HG02642 (cell line): ENCODE data around the gene MAST3.

Source experiments
- ATAC-seq: cut with Tn5 transposase; IDR thresholded peaks from one replicate; pipeline ENCODE4 v1.9.1; 2021; ENCODE audit warnings: mild to moderate bottlenecking; ENCODE audit not compliant: unreplicated experiment, poor library complexity

MAST3 gene

DNA sequence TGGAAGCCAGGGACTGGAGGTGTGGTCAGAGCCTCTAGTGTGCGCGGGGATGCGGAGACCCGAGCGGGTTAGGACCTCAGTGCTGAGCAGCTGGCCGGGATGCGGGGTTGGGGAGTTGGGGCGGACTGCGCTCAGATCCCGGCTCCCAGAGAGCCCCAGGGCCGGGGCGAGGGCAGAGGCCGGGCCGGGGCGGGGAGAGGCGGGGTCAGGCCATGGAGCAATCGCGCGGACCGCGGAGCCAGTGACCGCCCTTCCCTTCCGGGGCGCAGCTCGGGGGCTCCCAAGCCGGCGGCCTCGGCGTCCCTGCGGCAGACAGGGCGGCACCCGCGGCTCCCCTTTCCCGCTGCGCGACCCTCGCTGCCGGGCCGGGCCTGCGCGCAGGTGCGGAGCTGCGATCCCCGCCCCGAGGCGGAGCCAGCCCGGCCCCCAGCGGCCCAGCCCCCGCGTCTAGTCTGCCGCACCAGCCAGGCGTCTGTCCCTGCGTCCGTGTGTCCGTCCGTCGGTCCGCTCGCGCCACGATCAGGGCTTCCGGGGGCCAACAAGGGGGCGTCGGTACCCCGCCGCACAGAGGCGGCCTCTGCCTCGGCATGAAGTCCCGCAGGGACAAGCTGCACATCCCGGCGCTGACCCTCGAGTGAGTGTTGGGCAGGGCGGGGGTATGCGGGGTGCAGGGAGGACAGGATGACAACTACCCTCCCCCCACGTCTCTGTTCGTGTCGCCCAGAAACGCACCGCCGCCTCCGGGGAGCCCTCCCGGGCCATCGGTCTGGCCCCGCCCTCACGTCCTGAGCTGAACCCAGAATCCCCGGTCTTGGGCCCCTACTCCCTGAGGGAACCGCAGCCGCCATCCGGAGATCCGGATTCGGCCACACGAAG is 12.4 kb downstream of the MAST3 start:
- ATAC-seq = no peak

DNA sequence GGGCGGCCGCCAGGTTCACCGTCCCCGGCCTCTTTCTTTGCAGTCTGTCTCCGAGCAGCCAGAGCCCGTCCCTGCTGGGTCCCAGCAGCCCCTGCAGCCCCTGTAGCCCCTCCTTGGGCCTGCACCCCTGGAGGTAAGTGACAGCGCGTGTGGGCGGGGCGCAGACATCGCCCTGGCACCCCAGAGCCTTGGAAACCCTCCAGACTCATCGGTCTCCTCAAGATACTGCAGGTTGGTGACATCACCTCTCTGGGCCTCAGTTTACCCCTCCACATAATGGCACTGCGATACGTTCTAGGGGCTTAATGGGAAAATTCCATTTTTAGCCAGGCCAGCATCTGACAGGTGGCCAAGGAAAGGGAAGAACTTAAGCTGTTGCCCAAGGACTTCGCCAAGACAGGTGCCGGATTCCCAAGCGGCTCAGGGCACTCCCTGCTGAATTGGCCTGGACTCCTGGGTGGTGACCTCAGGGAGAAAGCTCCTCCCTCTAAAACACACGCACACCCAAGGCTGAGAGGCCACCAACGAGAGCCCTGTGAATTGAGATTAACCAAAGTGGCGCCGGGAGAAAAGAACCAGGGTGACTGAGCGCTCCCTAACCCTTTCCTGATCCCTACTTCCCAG is 13.1 kb downstream of the MAST3 start:
- no peak for ATAC-seq

DNA sequence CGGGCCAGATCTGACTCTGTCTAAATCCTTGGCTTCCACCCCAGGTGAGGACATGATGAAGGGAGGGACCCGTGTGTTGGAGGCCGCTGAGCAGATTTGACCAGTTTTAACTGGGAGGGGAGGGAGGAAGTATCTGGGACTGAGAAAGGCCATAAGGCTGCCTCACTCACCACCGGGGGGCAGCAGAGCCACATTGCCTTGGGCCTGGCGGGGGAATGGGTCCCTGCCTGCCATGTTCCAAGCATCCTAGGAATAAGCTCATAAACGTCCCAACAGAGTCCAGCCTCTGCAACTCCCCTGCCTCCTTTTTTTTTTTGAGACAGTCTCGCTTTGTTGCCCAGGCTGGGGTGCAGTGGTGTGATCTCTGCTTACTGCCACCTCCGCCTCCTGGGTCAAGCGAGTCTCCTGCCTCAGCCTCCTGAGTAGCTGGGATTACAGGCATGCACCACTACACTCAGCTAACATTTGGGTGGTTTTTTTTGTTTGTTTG is 15.5 kb downstream of the MAST3 start:
- ATAC-seq = no peak

DNA sequence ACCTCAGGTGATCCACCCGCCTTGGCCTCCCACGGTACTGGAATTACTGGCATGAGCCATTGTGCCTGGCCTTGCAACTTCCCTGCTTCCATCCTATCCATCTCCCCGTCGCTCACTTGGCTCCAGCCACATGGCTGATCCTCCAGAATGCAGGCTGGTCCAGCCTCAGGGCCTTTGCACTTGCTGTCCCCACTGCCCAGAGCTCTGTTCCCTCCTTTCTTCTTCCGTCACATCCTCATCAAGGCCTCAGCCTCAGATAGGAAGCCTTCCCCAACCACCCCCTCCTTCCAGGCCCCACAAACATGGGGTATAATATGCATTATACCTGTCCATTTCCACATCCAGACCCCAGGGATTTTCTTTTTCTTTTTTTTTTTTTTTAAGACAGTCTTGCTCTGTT is 16.2 kb downstream of the MAST3 start:
- no peak for ATAC-seq

DNA sequence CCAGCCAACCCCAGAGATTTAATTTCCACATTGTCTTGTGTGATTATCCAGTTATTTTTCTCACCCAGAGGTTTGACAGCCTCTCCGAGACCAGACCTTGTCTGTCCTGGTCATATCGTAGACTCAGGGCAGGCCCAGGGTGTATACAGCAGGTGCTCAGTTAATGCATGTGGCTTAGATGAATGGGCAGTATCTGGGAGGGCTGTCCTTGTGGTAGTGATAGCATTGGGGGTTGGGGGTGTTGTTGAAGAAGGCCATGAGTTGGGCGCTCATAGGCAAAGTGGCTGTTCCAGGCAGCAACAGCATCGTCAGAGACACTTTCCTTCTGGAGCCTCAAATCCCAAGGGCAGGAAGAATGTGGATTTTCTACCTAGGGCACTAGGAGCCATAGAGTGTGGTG is 16.9 kb downstream of the MAST3 start:
- no peak for ATAC-seq

DNA sequence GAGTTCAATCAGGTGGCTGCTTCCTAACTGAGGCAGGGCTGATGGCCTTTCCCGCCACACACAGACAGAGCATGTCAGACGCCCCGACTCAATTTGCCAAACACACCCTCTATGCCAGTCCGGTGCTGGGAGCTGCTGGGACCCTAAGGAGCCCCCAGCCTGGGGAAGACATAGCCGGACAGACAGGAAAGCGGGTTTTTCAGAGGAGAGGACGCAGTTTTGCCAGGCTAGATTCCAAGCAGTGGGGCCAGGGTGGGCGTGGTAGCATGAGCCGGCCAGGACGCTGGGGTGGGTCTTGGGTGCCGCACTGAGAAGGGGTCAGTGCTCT is 19.8 kb downstream of the MAST3 start:
- no peak for ATAC-seq

DNA sequence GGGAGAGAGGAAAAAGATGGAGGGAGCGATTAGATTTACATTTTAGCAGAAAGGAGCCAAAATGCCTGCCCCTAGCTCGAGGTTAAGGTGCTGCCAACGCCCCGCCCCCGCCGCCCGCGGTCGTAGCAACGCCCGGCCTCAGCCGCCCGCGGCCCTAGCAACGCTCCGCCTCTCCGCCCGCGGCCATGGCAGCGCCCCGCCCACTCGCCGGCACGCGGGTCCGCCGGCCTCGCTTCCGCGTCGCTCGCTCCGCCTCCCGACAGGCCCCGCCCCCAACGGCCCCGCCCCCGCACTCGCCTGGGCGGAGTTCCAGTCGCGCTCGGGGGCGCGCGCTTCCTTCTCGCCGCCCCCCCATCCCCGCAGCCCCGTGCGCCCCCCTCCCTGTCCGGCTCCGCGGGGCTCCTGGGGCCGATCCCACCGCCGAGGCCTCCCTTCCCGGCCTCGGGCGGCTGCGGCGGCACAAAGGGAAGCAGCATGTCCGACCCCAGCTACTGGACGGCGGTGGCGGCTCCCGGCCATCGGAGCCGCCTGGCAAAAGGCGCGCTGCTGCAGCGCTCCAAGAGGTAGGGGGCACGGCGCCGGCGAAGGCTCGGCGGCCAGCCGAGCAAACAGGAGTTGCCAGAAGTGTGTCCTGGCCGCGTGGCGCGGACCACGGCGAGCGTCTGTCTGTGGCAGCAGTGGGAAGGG is 20.3 kb downstream of the MAST3 start:
- ATAC-seq = peak; percentile 93

DNA sequence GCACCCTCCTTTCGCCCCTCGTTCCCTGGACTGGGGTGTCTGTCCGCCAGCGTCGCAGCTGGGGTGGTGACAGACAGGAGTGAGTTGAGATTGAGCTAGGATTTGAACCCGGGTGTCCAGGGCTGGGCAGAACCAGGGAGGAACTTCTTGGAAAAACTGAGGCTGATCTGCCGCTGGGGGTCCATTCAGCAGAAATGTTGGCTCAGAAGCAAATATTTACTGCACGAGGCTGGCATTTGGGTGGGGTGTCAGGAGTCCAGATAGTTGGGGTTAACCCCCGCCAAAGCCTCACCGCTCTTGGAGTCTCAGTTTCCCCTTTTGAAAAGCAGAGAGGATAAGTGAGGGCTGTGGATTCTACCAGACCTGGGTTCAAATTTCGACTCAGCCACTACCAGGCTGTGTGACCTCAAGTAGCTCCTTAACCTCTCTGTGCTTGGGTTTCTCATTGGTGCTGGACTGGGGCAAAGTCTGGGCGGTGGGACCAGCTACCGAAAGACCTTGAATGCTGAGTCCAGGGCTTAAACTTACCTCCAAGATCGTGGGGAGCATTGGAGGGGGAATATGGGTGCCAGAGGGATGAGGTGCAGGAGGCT is 20.9 kb downstream of the MAST3 start:
- ATAC-seq = no peak

DNA sequence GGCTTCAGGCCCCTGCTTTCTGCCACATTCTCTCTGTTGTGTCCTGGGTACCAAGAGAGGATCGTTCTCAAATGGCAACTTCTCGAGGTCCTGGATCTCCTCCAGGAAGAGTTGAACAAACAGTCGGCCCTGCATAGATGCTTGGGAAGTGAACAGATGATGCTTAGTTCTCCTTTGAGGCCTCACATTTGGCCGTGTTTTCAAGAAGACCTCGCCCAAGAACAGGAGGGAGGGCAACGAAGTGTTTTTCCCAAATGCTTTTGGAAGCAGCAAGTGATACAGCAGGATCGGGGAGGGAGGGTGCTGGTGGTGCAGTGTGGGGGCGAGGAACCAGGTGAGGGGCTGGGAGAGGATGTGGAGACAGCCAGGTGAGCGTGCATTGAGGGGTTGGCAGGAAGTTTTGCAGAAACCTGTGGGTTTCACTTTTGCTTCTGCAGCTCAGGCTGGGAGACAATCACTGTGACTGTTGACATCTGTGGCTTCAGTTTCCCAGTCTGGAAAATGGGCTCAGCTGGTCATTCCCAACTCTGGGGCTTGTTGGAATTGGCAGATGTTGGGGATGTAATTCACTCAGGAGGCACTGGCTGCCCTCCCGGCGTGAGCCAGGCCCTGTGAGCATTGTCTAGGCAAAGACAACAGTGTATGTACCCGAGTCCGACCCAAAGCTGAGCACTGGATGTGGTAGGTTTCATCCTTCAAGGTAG is 21.6 kb downstream of the MAST3 start:
- ATAC-seq = no peak

DNA sequence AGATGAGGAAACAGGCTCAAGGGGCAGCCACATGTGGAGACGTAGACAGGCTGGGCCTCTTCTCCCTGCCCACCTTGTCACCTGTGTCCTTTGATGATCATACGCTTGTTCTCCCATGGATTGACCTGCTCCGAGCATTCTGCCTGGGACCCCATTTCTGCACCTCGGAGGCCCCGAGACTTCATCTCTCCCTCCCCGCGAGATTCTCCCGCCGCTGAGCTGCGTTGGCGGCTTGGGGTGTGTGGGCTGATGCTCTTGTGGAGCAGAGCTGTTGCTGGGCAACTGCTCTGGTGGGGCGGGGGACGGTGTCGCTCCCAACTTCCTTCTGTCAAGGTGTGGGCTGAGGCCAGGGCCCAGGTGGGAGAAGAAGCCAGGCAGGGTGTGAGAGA is 22.1 kb downstream of the MAST3 start:
- ATAC-seq = no peak

DNA sequence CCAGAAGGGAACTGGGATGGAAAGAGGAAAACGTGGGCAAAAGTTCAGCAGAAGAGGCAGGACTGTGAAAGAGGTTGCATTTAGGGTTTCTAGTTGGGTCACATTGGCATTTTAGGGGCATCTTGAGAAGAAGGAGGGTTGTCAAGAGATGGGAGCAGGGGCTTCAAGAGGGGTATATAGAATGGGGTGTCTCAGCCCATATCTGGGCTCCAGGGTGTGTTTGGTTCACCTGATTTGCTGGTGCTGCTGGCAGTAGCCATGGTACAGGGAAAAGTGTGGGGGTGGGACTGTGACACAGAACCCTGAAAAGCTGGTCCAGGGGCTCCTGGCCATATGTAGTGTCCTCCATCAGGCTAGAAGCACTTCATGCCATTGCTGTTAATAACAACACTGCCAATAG is 22.5 kb downstream of the MAST3 start:
- ATAC-seq = no peak

DNA sequence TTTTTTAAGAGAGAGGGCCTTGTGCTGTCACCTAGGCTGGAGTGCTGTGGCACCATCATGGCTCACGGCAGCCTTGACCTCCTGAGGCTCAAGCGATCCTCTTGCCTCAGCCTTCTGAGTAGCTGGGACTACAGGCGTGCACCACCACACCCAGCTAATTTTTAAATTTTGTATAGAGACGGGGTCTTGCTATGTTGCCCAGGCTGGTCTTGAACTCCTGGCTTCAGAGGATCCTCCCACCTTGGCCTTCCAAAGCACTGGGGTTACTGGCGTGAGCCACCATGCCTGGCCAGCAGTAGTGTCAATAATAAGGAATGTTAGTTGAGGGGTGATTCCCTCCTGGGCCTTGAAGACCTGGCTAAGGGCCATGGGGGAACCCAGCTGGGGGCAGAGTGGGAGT is 23.6 kb downstream of the MAST3 start:
- ATAC-seq = no peak

DNA sequence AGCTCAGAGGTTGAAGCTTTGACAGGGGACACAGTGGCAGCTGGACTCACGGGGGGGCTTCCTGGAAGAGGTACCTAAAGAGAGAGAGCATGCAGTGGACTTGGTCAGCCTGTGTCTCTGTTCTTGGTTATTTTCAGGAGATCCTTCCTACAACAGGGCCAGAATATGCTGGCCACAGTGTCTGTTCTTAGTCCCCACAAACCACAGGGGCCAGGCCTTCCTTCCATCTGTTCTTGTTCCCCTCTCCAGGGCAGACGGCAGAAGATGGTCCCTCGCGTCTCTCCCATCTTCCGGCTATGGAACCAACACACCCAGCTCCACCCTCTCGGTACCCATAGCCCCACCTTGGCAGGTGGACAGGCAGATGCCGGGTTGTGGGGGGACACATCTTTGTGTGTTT is 24.8 kb downstream of the MAST3 start:
- no peak for ATAC-seq

DNA sequence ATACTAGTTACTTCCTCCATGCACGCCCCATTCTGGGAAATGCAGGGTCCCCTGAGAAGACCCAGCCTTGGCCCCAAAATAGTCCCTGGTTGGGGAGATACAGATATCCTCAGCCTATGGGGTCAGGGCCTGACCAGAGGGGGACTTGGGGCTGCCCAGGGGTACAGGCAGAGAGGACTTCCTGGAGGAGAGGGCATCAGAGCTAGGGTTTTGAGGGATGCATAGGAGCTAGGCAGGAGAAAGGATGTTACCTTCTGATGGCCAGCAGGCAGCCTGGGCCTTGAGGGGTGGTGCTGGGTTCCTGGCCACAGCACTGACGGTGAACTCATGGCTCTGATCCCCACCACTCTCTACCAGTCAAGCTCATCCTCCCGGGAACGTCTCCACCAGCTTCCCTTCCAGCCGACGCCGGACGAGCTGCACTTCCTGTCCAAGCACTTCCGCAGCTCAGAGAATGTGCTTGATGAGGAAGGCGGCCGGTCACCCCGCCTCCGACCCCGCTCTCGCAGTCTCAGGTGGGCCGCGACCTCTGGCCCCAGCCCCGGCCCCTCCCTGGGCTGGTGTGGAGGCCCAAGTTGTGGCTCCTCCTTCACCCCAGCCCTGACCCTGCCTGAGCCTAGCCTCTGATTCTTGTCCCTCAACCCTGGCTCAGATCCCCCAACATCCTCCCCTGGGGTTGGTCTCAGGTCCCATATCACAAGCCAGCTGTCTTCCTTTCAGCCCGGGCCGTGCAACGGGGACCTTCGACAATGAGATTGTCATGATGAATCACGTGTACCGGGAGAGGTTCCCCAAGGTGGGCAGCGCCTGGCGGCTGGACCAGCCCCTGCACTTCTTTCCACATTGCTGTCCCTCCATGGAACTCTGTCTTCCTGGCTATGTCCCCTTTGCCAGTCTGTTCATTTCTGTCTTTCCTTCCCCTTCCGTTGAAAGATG is 25.6 kb downstream of the MAST3 start:
- no peak for ATAC-seq

DNA sequence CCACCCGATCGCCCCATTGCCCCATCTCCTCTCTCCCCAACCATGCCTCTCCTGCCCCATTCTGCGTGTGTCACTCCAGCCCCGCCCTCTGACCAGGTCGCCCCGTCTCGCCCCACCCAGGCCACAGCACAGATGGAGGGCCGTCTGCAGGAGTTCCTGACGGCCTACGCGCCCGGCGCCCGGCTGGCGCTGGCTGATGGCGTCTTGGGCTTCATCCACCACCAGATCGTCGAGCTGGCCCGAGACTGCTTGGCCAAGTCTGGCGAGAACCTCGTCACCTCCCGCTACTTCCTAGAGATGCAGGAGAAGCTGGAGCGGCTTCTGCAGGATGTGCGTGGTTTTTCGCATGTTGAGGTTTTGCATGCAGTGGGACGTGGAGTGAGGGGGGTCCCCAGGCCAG is 26.2 kb downstream of the MAST3 start:
- ATAC-seq = no peak

DNA sequence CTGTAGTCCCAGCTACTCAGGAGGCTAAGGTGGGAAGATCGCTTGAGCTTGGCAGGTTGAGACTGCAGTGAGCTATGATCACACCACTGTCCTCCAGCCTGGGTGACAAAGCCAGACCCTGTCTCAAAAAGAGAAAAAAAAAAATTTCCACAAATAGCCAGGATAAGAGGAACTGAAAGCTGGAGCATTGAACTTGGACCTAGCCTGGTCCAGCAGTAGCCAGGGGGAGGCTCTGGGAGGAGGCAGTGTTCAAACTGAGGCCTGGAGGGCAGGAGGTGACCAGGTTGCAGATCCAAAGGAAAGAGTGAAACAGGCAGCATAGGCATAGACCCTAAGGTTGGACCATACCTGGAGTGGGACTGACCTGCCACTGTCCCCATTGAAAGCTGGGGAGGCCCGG is 28.5 kb downstream of the MAST3 start:
- no peak for ATAC-seq

DNA sequence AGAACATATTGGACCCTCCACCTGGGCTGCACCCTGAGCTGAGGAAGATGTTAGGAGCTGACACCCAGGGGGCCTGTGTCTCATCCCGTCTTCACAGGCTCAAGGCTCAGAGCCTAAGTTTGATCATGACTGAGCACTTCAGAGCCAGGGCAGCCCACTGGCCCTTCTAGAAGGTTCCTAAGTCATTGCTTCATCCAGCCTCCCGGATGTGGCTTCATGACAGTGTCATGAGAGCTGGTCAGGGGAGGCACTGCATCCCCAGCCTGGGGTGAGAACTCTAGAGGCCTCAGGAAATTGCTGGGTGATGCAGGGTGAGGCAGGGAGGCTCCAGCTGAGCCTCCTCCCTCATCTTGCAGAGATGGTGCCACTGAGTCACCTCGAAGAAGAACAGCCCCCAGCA is 30.5 kb downstream of the MAST3 start:
- ATAC-seq = no peak

DNA sequence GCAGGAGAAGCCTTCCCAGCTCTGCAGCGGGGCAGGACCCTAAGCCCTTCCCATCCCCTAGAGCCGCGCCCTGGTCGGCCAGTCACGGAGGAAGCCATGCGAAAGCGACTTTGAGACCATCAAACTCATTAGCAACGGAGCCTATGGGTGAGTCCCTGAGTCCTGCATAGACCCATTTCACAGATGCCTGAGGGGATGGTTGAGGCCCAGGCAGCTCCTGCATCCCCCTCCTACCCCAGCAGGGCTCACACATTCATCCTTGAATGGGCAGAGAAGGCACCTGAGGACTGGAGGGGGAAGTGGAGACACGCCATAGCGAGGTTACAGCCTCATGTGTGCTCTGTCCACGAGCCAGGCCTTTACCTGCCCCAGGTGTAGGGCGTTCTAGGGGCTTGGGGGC is 31.2 kb downstream of the MAST3 start:
- ATAC-seq = no peak

DNA sequence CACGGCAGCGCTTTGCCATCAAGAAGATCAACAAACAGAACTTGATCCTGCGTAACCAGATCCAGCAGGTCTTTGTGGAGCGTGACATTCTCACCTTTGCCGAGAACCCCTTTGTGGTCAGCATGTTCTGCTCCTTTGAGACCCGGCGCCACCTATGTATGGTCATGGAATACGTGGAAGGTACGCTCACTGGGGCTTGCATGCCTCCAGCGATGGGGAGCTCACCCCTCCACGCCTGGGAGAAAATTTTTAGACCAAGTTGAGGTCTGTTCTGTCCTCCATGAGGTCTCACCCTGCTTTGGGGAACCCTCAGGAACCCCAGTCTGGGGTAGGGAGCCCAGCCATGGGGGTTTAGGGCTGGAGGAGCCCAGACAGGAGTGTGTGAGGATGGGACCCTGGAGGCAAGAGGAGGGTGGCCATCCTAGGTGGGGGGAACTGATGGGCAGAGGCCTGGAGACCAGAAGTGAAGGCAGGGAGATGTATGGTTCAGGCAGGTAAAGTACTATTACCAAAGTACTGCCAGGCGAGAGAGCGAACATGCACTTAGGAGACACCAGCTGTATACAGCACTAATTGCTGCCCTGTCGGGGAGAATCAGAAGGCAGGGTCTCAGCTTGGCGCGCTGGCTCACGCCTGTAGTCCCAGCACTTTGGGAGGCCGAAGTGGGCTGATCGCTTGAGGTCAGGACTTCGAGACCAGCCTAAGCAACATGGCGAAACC is 33.1 kb downstream of the MAST3 start:
- ATAC-seq = no peak
